IPS-18a (cell line): ENCODE data around the gene CRYBB3.
"Not testable (repeated sequence)": the region's sequence is repeated elsewhere in the genome, so short reads cannot be mapped to it uniquely, and the experiment has no call there.

Experiments
- H3K27ac ChIP-seq: one replicate; pipeline ENCODE4 v1.5.1; 2013; ENCODE audit warnings: low read length
- H3K27me3 ChIP-seq: one replicate; pipeline ENCODE4 v1.6.1; 2013; ENCODE audit warnings: mild to moderate bottlenecking, low read length; ENCODE audit not compliant: control insufficient read depth, insufficient read depth
- H3K36me3 ChIP-seq: one replicate; pipeline ENCODE4 v1.6.1; 2013; ENCODE audit warnings: low read depth, low read length; ENCODE audit not compliant: control insufficient read depth
- H3K4me1 ChIP-seq: one replicate; pipeline ENCODE4 v1.6.1; 2013; ENCODE audit warnings: low read depth, low read length; ENCODE audit not compliant: control insufficient read depth
- H3K4me3 ChIP-seq: one replicate; pipeline ENCODE4 v1.5.1; 2013; ENCODE audit warnings: low read length
- H3K9ac ChIP-seq: one replicate; pipeline ENCODE4 v1.6.1; 2013; ENCODE audit warnings: mild to moderate bottlenecking, low read length, moderate library complexity
- H3K9me3 ChIP-seq: one replicate; pipeline ENCODE4 v1.6.1; 2013; ENCODE audit warnings: low read depth, low read length; ENCODE audit not compliant: control insufficient read depth

Gene CRYBB3

DNA sequence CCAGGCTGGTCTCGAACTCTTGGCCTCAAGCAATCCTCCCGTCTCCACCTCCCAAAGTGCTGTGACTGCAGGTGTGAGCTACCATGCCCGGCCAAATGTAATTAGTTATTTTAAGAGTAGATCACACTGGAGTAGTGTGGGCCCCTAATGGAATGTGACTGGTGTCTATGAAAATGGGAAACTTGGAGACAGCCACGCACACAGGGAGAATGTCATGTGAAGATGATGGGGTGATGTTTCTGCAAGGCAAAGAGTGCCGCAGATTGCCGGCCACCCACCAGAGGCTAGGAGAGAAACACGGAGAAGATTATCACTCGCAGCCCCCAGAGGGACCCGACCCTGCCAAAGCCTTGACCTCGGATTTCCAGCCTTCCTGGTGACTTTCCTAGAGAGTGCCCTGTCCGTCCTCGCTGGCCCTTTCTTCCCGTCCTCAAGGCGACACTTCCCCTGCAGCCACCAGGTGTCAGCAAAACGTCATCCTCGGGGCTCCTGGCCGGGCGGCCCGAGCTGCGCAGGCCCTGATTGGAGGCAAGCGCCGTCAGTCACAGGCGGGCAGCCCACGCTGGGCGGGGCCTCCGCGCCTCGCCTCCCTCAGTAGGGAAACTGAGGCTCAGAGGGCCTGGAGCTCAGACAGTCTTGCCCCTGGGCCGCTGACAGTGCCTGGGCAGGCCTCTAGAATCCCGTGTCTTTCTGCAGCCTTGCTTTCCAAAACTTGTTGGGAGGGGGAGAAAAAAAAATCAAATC lies 36.1 kb downstream of the CRYBB3 start:
- Histone ChIP-seq H3K27ac (no peak overlapping the region), H3K9me3 (no peaks in the 10 kb centered on the region), H3K4me3 (no peak overlapping the region), H3K27me3 (no peaks in the 10 kb centered on the region), H3K9ac (no peak overlapping the region), H3K36me3 (no peaks in the 10 kb centered on the region), H3K4me1 (no peaks in the 10 kb centered on the region)

- Histone ChIP-seq H3K4me1 (no peaks in the 10 kb centered on the region), H3K4me3 (no peak overlapping the region), H3K9ac (no peak overlapping the region), H3K27me3 (no peaks in the 10 kb centered on the region), H3K9me3 (no peaks in the 10 kb centered on the region), H3K27ac (no peak overlapping the region), H3K36me3 (no peaks in the 10 kb centered on the region)
Measured at GRCh38 chr22:25236417-25236816, 36.8 kb downstream of the CRYBB3 start.

DNA sequence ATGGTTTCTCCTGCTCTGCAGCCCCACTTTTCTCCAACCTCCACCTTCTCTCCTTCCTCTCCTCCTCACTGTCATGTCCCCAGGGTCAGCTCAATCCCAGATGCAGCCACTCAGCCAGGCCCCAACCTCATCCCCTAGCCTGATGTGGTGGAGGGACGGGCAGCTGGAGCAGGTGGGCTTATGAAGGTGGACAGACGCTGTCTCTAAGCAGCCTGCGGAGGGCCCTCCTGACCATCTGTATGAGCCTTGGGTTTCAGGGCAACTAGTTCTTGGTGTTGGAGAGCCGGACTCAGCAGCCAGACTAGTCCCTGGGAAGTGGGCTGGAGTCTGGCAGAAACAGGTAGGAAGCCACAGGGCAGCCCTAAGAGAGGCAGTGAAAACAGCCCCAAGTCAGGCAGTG lies 37.8 kb downstream of the CRYBB3 start:
- no peak overlapping the region for H3K4me3 ChIP-seq
- no peak overlapping the region for H3K9ac ChIP-seq
- H3K27me3 ChIP-seq = no peaks in the 10 kb centered on the region
- no peaks in the 10 kb centered on the region for H3K36me3 ChIP-seq
- no peaks in the 10 kb centered on the region for H3K9me3 ChIP-seq
- no peaks in the 10 kb centered on the region for H3K4me1 ChIP-seq
- no peak overlapping the region for H3K27ac ChIP-seq

DNA sequence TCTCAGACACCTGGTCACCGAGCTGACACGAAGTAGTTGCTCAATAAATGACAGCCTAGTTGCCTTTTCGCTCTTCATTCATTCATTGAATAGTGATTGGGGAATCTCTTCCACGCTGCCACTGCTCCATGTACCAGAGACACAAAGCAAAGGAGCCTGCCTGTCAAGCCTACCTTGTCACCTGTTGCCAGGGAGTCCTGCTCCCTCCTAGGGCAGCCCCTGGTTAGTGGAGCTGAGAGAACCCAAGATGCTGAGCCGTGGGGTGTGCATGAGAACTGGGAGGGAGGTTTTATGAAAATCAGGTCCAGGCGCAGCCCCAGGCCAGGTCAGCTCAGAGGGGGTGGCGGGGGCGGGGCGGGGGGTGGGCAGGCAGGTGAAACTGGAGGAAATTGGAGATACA lies 38.4 kb downstream of the CRYBB3 start:
- H3K36me3 ChIP-seq, H3K27ac ChIP-seq, H3K9ac ChIP-seq, H3K4me3 ChIP-seq, H3K27me3 ChIP-seq, H3K4me1 ChIP-seq, H3K9me3 ChIP-seq: not testable (repeated sequence)

DNA sequence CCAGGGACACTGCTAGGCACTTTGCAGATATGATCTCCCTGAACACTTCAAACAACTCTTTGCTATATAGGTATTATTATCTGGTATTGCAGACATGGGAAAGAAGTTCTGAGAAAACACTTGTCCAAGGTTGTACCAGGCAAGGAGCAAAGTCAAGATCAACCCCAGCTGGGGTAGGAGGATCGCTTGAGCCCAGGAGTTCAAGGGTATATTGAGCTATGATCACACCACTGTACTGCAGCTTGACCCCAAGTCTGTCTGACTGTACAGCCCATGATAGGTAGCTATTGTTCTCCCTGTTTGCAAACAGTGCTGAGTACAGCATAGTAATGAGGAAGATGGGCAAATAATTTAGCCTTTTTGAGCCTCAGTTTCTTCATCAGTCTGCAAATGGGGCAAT lies 55.5 kb downstream of the CRYBB3 start:
- not testable (repeated sequence) for H3K27ac ChIP-seq, H3K4me3 ChIP-seq, H3K36me3 ChIP-seq, H3K27me3 ChIP-seq, H3K9ac ChIP-seq, H3K9me3 ChIP-seq, H3K4me1 ChIP-seq
